GM12878 (cell line): Measurements from ENCODE around the gene SIT1. TPM values are rescaled to one million over a fixed set of nuclear protein-coding genes. Genes with fewer than 3 reads are reported as not detected.

Experiments
- ATAC-seq: fragments of 200-7000 bp; cut with Tn5 transposase; 3 replicates; pipeline ENCODE4 v1.9.1; 2020; ENCODE audit warnings: mild to moderate bottlenecking, moderate library complexity
- BruUV-seq: library from RNA; stranded (reverse); fragments of 400-500 nt; replicated peaks from 2 replicates; lab custom pipeline; 2021; lab: Mats Ljungman, UMichigan
- CTCF ChIA-PET: fragments of 300-600 bp; sonication (Branson Sonifier 250); formaldehyde crosslinking; extraction: SDS; loops from one replicate; lab custom pipeline; 2021; ENCODE audit warnings: inconsistent platforms; lab: Yijun Ruan, JAX
- POLR2A ChIA-PET: fragments of 350-600 bp; formaldehyde crosslinking; extraction: SDS; loops from one replicate; lab custom pipeline; 2021; ENCODE audit warnings: inconsistent platforms; lab: Charles Lee
- RAD21 ChIA-PET: fragments of 300-600 bp; sonication (Branson Sonifier 250); formaldehyde crosslinking; loops from one replicate; lab custom pipeline; 2023; ENCODE audit warnings: antibody characterized with exemption; ENCODE audit not compliant: unreplicated experiment; lab: Charles Lee
- SMC1A ChIA-PET: fragments of 300-600 bp; sonication (Branson Sonifier 250); formaldehyde crosslinking; loops from one replicate; lab custom pipeline; 2023; ENCODE audit not compliant: unreplicated experiment, uncharacterized antibody; lab: Charles Lee
- DNase-seq: peaks from one replicate; pipeline ENCODE4 v3.0.0-alpha.2; 2011; ENCODE audit warnings: low read depth, low spot score
- FAIRE-seq: peaks from 3 replicates; lab custom pipeline; 2011; peaks lifted over from hg19 to GRCh38; lab: Jason Lieb, UNC
- H2AFZ ChIP-seq: 2 replicates; pipeline ENCODE4 v1.6.0; 2011; ENCODE audit warnings: low read depth, low read length, control low read depth; ENCODE audit not compliant: control insufficient read depth
- H3K27ac ChIP-seq: 2 replicates; pipeline ENCODE4 v1.5.1; 2011; ENCODE audit warnings: control low read depth; ENCODE audit not compliant: control insufficient read depth, insufficient read depth
- H3K27me3 ChIP-seq, 2 experiments: replicated peaks in 1 of 2; 2 replicates each; pipeline versions ENCODE4 v1.6.0 to v1.6.1; 2011; ENCODE audit warnings: low read length in 1 of 2; ENCODE audit not compliant: control insufficient read depth in 2 of 2, insufficient read depth in 2 of 2
- H3K36me3 ChIP-seq, 2 experiments: 2 replicates each; pipeline ENCODE4 v1.5.1; 2011; ENCODE audit warnings: low read length in 1 of 2; ENCODE audit not compliant: control insufficient read depth in 2 of 2, insufficient read depth in 2 of 2
- H3K4me1 ChIP-seq: 2 replicates; pipeline ENCODE4 v1.6.1; 2011; ENCODE audit warnings: mild to moderate bottlenecking, low read length, moderate library complexity, mixed read lengths; ENCODE audit not compliant: control insufficient read depth, insufficient read depth
- H3K4me2 ChIP-seq: 2 replicates; pipeline ENCODE4 v1.6.0; 2011; ENCODE audit warnings: control low read depth; ENCODE audit not compliant: control insufficient read depth, insufficient read depth
- H3K4me3 ChIP-seq: fragments of 200-600 bp; sonication (generic); 2 replicates; pipeline ENCODE4 v1.5.1; 2016
- H3K79me2 ChIP-seq: 2 replicates; pipeline ENCODE4 v1.6.0; 2011; ENCODE audit warnings: low read length; ENCODE audit not compliant: control insufficient read depth, insufficient read depth
- H3K9ac ChIP-seq: 2 replicates; pipeline ENCODE4 v1.8.0; 2011; ENCODE audit warnings: low read length, control low read depth, mixed read lengths; ENCODE audit not compliant: control insufficient read depth, insufficient read depth
- H3K9me3 ChIP-seq: replicated peaks from 3 replicates; pipeline ENCODE4 v1.5.1; 2011; ENCODE audit warnings: mild to moderate bottlenecking, low read length; ENCODE audit not compliant: control insufficient read depth, insufficient read depth
- H4K20me1 ChIP-seq: 2 replicates; pipeline ENCODE4 v1.6.0; 2011; ENCODE audit not compliant: control insufficient read depth, insufficient read depth
- BACH1 ChIP-seq: fragments of 450-650 bp; IDR thresholded peaks from 2 replicates; pipeline ENCODE4 v1.6.1; 2017; ENCODE audit warnings: mild to moderate bottlenecking, borderline replicate concordance
- CEBPZ ChIP-seq: fragments of 150-350 bp; IDR thresholded peaks from 2 replicates; pipeline ENCODE4 v1.6.1; 2016; ENCODE audit warnings: low read depth, low read length
- HCFC1 ChIP-seq: fragments of 150-350 bp; IDR thresholded peaks from 2 replicates; pipeline ENCODE4 v1.6.1; 2014; ENCODE audit warnings: low read length
- RBBP5 ChIP-seq: fragments of 200-600 bp; sonication (generic); conservative IDR thresholded peaks from 2 replicates; pipeline ENCODE4 v1.6.1; 2016
- SREBF2 ChIP-seq: IDR thresholded peaks from 2 replicates; pipeline ENCODE4 v1.6.1; 2012; ENCODE audit warnings: mild to moderate bottlenecking, low read length
- TBL1XR1 ChIP-seq: IDR thresholded peaks from 2 replicates; pipeline ENCODE4 v1.6.1; 2012; ENCODE audit warnings: low read depth, low read length, improper control_type of control experiment
- ZBTB4 ChIP-seq: fragments of 450-650 bp; formaldehyde crosslinking; IDR thresholded peaks from 2 replicates; pipeline ENCODE4 v1.4.0; 2022; ENCODE audit warnings: mild to moderate bottlenecking, moderate library complexity
- ZNF592 ChIP-seq: fragments of 450-650 bp; IDR thresholded peaks from 2 replicates; pipeline ENCODE4 v1.6.1; 2017; ENCODE audit warnings: mild to moderate bottlenecking, moderate library complexity
- WGBS: methylation state at CpG from one replicate; pipeline ENCODE4 v1.1.6; 2016; ENCODE audit warnings: low lambda C conversion rate; ENCODE audit not compliant: insufficient replicate concordance, insufficient coverage; ENCODE audit errors: missing lambda C conversion rate; 5-methylcytosine and 5-hydroxymethylcytosine counted together
- in situ Hi-C: fragments of 300-500 bp; cut with MboI; formaldehyde crosslinking; loops from 9 replicates; pipeline ENCODE4 v1.14.3; 2018; ENCODE audit warnings: mixed read lengths
- intact Hi-C: fragments of 100-400 bp; cut with micrococcal nuclease; formaldehyde crosslinking; loops from one replicate; pipeline ENCODE4 v1.14.2; 2022; ENCODE audit not compliant: unreplicated experiment
- polyA plus RNA-seq, 11 experiments: library from polyadenylated mRNA; depleted of rRNA in 4 of 11; unstranded in 6 of 11; stranded (reverse) in 5 of 11; fragments of >200 nt; fragmentation: Nextera tagmentation in 4 of 11; fragmentation: Illumina TruSeq in 1 of 11; extraction: Ambion mirVana in 4 of 11; extraction: Trizol in 1 of 11; gene quantifications; 1 replicate in 1 of 11; 2 replicates in 10 of 11; pipeline versions ENCODE4 v1.2.1 to v1.2.3, GENCODE V29; 2011 to 2016; ENCODE audit warnings: inconsistent platforms in 2 of 11, missing spikeins in 2 of 11, low read depth in 1 of 11
- total RNA-seq, 4 experiments: library from RNA; depleted of rRNA in 3 of 4; stranded (reverse); fragments of >200 nt in 3 of 4; fragmentation: Illumina TruSeq in 1 of 4; extraction: Trizol in 1 of 4; gene quantifications; 2 replicates each; pipeline versions ENCODE4 v1.2.1 to v1.2.3, GENCODE V29; 2013 to 2021

SIT1 gene
- total and polyA plus RNA-seq, 10 of the 15 experiments (the other 5 are each of a cell fraction or from before 2014, with no cell fraction given): 0.97 to 137 (median 59.7) TPM

- TF ChIP-seq SREBF2 (no peak), CEBPZ (no peak), TBL1XR1 (no peak), ZNF592 (no peak)
These were observed 34.2 kb upstream of the SIT1 start (continued) for GRCh38 chr9:35684921-35685320.

GRCh38 chr9:35683323-35683722 is 32.6 kb upstream of the SIT1 start:
- Histone ChIP-seq H3K9me3 (no peaks in the 10 kb centered on the region), H3K27me3 (no peaks in the 10 kb centered on the region; a peak in 1 of 4 replicates), H3K36me3 (no peaks in the 10 kb centered on the region), H3K79me2 (no peaks in the 10 kb centered on the region), H3K4me1 (peaks cover 8% of the 10 kb centered on the region), H4K20me1 (no peaks in the 10 kb centered on the region), H3K4me2 (no peak overlapping the region), H3K9ac (no peak overlapping the region), H3K27ac (no peak overlapping the region), H3K4me3 (no peak overlapping the region), H2AFZ (no peak overlapping the region)
- ChIA-PET SMC1A (interaction anchor here (0.9 to 1.1 kb wide), 3 partner anchors 8 to 44 kb away, joined by 3 to 4 read pairs (median 4); no protein-coding TSS in a partner anchor), RAD21 (interaction anchor here (1.0 to 1.3 kb wide), 2 partner anchors 13 to 24 kb away, joined by 3 read pairs; no protein-coding TSS in a partner anchor), POLR2A (interaction anchor here (2.7 kb wide), 1 partner anchor 13 kb away, joined by 8 read pairs; no protein-coding TSS in a partner anchor), CTCF (interaction anchor here (0.8 to 5.0 kb wide), 4 partner anchors 8 to 66 kb away, joined by 3 to 39 read pairs (median 4); no protein-coding TSS in a partner anchor)
- 10% methylated on average over 2 of the region's 2 CpGs for WGBS
- in situ Hi-C loops: no loop called here
- FAIRE-seq (no peak), DNase-seq (no peak), ATAC-seq (no peak)
- TF ChIP-seq ZBTB4 (CRISPR knock-in tag): no peak
- no peak for TF ChIP-seq BACH1
- no peak for TF ChIP-seq HCFC1
- no peak for TF ChIP-seq RBBP5
- BruUV-seq: no TSS peak
- intact Hi-C loops: no loop called here
